ENCODE measurements around the gene OR1I1.

Gene OR1I1

DNA sequence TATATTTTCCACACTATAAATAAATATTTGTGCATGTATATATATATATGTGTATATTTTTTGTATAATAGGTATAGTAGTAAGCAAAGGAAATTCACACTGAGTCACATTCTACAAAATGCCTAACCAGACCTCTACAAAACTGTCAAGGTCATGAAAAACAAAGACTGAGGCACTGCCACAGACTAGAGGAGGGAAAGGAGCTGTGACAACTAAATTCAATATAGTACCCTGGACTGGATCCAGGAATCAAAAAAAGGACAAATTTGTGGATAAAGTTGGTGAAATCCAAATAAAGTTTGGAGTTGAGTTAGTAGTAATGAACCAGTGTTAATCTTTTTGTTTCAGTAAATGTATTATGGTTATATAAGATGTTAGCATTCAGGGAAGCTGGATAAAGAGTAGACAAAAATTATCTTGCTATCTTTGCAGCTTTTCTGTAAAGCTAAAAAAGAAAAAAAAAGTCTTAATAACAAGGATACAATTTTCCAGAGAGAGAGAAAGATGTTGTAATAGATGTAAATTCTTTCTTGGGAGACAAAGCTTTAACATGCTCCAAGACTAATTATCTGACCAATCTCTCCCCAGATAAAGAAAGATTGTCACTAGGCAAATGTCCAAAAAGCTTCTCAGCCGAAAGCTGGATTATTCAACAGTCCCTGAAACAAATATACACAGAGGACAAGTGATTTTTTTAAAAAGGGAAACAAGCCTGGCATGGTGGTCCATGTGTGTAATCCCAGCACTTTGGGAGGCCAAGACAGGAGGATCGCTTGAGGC, 44.3 kb downstream of the OR1I1 start:
- no peak for DNase-seq (ENCODE audit: low spot score)
- H3K27ac ChIP-seq: peak overlapping the region; percentile 87
- ChIA-PET CTCF (interaction anchor here (0.6 to 1.4 kb wide), 3 partner anchors 28 to 1537 kb away, joined by 3 to 5 read pairs (median 4); no protein-coding TSS in a partner anchor), POLR2A (ENCODE audit: low non-redundant PET) (no interaction called here)
- TF ChIP-seq, protein P1, sequence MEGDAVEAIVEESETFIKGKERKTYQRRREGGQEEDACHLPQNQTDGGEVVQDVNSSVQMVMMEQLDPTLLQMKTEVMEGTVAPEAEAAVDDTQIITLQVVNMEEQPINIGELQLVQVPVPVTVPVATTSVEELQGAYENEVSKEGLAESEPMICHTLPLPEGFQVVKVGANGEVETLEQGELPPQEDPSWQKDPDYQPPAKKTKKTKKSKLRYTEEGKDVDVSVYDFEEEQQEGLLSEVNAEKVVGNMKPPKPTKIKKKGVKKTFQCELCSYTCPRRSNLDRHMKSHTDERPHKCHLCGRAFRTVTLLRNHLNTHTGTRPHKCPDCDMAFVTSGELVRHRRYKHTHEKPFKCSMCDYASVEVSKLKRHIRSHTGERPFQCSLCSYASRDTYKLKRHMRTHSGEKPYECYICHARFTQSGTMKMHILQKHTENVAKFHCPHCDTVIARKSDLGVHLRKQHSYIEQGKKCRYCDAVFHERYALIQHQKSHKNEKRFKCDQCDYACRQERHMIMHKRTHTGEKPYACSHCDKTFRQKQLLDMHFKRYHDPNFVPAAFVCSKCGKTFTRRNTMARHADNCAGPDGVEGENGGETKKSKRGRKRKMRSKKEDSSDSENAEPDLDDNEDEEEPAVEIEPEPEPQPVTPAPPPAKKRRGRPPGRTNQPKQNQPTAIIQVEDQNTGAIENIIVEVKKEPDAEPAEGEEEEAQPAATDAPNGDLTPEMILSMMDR (conservative IDR thresholded peaks at IDR 0.05; ENCODE audit: low read depth): no peak

- TF ChIP-seq, protein P1 (conservative IDR thresholded peaks at IDR 0.05; ENCODE audit: low read depth): no peak
- CTCF ChIA-PET: no interaction called here
- POLR2A ChIA-PET (ENCODE audit: low non-redundant PET): no interaction called here
- DNase-seq (ENCODE audit: low spot score): no peak
- no peak overlapping the region for H3K27ac ChIP-seq
These were observed 46.3 kb downstream of the OR1I1 start for GRCh38 chr19:15128162-15128770.

- TF ChIP-seq, protein P1 (conservative IDR thresholded peaks at IDR 0.05; ENCODE audit: low read depth): no peak
- H3K27ac ChIP-seq: no peak overlapping the region
- POLR2A ChIA-PET (ENCODE audit: low non-redundant PET): interaction anchor here (0.6 to 0.8 kb wide), 2 partner anchors 11 to 189 kb away, joined by 3 read pairs; no protein-coding TSS in a partner anchor
- CTCF ChIA-PET: interaction anchor here (0.6 to 1.2 kb wide), 2 partner anchors 19 to 399 kb away, joined by 4 to 6 read pairs; no protein-coding TSS in a partner anchor
- peak; percentile 80 for DNase-seq (ENCODE audit: low spot score)
These were observed 48.0 kb downstream of the OR1I1 start for GRCh38 chr19:15129856-15130585.

GRCh38 chr19:15136234-15136954, 54.4 kb downstream of the OR1I1 start:
- DNase-seq (ENCODE audit: low spot score): peak; percentile 49
- no peak overlapping the region for H3K27ac ChIP-seq
- TF ChIP-seq, protein P1 (conservative IDR thresholded peaks at IDR 0.05; ENCODE audit: low read depth): no peak
- CTCF ChIA-PET: no interaction called here
- POLR2A ChIA-PET (ENCODE audit: low non-redundant PET): no interaction called here

DNA sequence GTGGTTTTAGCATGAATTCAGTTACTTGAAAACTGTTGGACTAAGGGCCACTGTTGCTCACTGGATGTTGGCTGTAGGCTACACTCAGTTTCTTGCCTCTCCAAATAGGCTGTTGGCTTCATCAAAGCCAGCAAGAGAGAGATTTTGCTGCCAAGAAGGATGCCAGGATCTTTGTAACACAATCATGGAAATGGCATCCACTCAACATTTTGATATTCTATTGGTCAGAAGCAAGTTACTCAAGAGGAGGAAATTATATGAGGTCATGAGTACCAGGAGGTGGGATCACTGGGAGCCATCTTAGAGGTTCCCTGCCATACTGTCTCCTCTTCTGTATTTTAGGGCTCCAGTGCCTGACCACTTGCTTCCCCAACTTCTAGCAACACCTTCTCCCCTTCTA, 55.8 kb downstream of the OR1I1 start:
- ChIA-PET CTCF (no interaction called here), POLR2A (ENCODE audit: low non-redundant PET) (interaction anchor here (0.7 kb wide), 1 partner anchor 35 kb away, joined by 3 read pairs; no protein-coding TSS in a partner anchor)
- TF ChIP-seq, protein P1 (conservative IDR thresholded peaks at IDR 0.05; ENCODE audit: low read depth): no peak
- DNase-seq (ENCODE audit: low spot score): no peak
- H3K27ac ChIP-seq: no peak overlapping the region

DNA sequence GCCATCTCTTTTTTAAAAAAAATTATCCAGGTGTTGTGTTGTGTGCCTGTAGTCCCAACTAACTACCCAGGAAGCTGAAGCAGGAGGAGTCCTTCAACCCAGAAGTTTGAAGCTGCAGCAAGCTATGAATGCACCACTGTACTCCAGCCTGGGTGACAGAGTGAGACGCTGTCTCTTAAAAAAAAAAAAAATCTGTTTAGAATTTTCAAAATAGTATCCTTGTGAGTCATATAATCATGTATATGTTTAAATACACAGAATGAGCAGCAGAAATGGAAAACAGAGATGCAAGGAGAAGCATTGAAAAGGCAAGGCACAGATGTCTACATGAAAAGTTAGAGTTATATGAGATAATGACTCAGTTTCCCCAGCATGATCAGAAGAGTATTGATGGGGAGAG, 56.4 kb downstream of the OR1I1 start:
- CTCF ChIA-PET: interaction anchor here (0.5 kb wide), 1 partner anchor 104 kb away, joined by 5 read pairs; no protein-coding TSS in a partner anchor
- TF ChIP-seq, protein P1 (conservative IDR thresholded peaks at IDR 0.05; ENCODE audit: low read depth): no peak
- DNase-seq (ENCODE audit: low spot score): no peak
- no peak overlapping the region for H3K27ac ChIP-seq
- POLR2A ChIA-PET (ENCODE audit: low non-redundant PET): no interaction called here

All from RWPE1 (cell line).